Measurements from ENCODE around the gene SCRN2. TPM values are rescaled to one million over a fixed set of nuclear protein-coding genes. Genes with fewer than 3 reads are reported as not detected.

Gene SCRN2
- total RNA-seq, 1 experiment from 2014 or later: 50.8 TPM

DNA sequence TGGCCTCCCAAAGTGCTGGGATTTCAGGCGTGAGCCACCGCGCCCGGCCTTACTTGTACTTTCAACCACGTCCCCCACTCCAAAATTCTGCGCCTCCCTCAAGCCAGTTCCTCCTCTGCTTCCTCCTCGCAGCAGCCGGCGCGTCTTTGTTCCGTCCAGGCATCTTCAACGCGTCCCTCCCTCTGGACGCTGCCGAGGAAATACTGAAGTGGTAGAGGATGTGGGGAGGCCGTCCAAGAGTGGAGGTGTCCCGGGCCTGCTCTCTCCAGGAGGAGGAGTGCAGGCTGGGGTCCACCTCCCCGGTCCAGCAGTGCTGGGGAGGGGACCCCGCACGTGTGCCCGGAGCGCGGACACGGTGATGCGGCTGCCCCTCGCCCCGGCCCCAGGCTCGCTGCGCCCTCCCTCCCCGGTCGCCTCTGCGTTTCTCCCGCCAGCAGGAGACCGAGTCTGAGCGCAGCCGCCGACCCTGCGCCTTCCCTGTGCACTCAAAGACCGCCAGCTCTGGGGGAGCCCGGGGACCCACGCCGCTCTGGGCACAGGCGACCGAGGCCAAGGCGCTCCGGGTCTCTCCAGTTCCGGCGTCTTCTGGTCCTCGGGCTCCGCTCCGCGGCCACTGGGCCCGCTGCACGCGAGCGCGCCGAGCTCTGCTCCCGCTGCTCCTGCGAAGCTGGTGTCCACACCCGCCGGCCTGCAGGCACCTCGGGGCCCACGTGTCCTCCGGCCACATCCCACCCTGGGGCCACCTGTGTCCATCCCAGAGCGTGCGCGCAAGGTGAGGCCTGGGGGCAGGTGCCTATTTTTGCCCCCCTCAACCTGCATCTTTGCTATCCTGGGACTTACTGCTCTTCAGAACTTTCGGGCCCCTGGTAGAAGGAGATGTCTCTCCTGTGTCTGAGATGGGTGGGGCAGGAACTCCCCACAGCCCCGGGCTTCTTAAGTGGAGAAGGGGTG, 51.2 kb downstream of the SCRN2 start:
- POLR2A ChIA-PET: interaction anchor here (0.6 to 0.8 kb wide), 3 partner anchors 12 to 1519 kb away, joined by 3 to 12 read pairs (median 4); no protein-coding TSS in a partner anchor
- H3K36me3 Mint-ChIP-seq: no peaks in the 10 kb centered on the region
- peak overlapping the region; percentile 82 for H3K4me3 Mint-ChIP-seq
- peaks cover 87% of the 10 kb centered on the region for H3K27me3 Mint-ChIP-seq (ENCODE audit: low read depth)
- no peaks in the 10 kb centered on the region for H3K9me3 Mint-ChIP-seq
- DNase-seq (ENCODE audit: low spot score) (peak; percentile 73), ATAC-seq (peak; percentile 90)
- TF ChIP-seq, protein P1, sequence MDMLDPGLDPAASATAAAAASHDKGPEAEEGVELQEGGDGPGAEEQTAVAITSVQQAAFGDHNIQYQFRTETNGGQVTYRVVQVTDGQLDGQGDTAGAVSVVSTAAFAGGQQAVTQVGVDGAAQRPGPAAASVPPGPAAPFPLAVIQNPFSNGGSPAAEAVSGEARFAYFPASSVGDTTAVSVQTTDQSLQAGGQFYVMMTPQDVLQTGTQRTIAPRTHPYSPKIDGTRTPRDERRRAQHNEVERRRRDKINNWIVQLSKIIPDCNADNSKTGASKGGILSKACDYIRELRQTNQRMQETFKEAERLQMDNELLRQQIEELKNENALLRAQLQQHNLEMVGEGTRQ (CRISPR knock-in tag; IDR thresholded peaks at IDR 0.05): peak; percentile 63
- TF ChIP-seq, protein P2, sequence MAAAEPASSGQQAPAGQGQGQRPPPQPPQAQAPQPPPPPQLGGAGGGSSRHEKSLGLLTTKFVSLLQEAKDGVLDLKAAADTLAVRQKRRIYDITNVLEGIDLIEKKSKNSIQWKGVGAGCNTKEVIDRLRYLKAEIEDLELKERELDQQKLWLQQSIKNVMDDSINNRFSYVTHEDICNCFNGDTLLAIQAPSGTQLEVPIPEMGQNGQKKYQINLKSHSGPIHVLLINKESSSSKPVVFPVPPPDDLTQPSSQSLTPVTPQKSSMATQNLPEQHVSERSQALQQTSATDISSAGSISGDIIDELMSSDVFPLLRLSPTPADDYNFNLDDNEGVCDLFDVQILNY (CRISPR knock-in tag; IDR thresholded peaks at IDR 0.05): peak; percentile 43; the same call in 1 of the 2 replicates
- TF ChIP-seq NR3C1 (CRISPR knock-in tag; conservative IDR thresholded peaks at IDR 0.05; ENCODE audit: low read depth) (0 out of 2 replicates have a peak, but pooled peaks have one; percentile 53), TEAD1 (CRISPR knock-in tag; IDR thresholded peaks at IDR 0.05) (0 out of 2 replicates have a peak, but pooled peaks have one; percentile 6), RORB (CRISPR knock-in tag; IDR thresholded peaks at IDR 0.05) (no peak), ZNF423 (CRISPR knock-in tag; IDR thresholded peaks at IDR 0.05) (0 out of 2 replicates have a peak, but pooled peaks have one; percentile 26), TP53 (CRISPR knock-in tag; IDR thresholded peaks at IDR 0.05) (peak; percentile 83; the same call in 1 of the 2 replicates), IRF2 (CRISPR knock-in tag; IDR thresholded peaks at IDR 0.05; ENCODE audit: borderline replicate concordance, low read depth) (no peak), SOX15 (CRISPR knock-in tag; IDR thresholded peaks at IDR 0.05) (no peak), FOXP1 (CRISPR knock-in tag; IDR thresholded peaks at IDR 0.05; ENCODE audit: borderline replicate concordance) (peak; percentile 66; the same call in 1 of the 2 replicates), RELA (CRISPR knock-in tag; IDR thresholded peaks at IDR 0.05; ENCODE audit: borderline replicate concordance) (0 out of 2 replicates have a peak, but pooled peaks have one; percentile 70), ETV6 (CRISPR knock-in tag; IDR thresholded peaks at IDR 0.05) (peak; percentile 59; the same call in 1 of the 2 replicates), NFYB (CRISPR knock-in tag; conservative IDR thresholded peaks at IDR 0.05; ENCODE audit: low read depth) (no peak)
- TF ChIP-seq, protein P3, sequence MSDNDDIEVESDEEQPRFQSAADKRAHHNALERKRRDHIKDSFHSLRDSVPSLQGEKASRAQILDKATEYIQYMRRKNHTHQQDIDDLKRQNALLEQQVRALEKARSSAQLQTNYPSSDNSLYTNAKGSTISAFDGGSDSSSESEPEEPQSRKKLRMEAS (CRISPR knock-in tag; IDR thresholded peaks at IDR 0.05): peak; percentile 86
- TF ChIP-seq, protein P4, sequence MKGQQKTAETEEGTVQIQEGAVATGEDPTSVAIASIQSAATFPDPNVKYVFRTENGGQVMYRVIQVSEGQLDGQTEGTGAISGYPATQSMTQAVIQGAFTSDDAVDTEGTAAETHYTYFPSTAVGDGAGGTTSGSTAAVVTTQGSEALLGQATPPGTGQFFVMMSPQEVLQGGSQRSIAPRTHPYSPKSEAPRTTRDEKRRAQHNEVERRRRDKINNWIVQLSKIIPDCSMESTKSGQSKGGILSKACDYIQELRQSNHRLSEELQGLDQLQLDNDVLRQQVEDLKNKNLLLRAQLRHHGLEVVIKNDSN (CRISPR knock-in tag; IDR thresholded peaks at IDR 0.05): peak; percentile 65; the same call in 1 of the 2 replicates
- TF ChIP-seq, protein P5, sequence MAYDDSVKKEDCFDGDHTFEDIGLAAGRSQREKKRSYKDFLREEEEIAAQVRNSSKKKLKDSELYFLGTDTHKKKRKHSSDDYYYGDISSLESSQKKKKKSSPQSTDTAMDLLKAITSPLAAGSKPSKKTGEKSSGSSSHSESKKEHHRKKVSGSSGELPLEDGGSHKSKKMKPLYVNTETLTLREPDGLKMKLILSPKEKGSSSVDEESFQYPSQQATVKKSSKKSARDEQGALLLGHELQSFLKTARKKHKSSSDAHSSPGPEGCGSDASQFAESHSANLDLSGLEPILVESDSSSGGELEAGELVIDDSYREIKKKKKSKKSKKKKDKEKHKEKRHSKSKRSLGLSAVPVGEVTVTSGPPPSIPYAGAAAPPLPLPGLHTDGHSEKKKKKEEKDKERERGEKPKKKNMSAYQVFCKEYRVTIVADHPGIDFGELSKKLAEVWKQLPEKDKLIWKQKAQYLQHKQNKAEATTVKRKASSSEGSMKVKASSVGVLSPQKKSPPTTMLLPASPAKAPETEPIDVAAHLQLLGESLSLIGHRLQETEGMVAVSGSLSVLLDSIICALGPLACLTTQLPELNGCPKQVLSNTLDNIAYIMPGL (CRISPR knock-in tag; IDR thresholded peaks at IDR 0.05): peak; percentile 94
- TF ChIP-seq, protein P6, sequence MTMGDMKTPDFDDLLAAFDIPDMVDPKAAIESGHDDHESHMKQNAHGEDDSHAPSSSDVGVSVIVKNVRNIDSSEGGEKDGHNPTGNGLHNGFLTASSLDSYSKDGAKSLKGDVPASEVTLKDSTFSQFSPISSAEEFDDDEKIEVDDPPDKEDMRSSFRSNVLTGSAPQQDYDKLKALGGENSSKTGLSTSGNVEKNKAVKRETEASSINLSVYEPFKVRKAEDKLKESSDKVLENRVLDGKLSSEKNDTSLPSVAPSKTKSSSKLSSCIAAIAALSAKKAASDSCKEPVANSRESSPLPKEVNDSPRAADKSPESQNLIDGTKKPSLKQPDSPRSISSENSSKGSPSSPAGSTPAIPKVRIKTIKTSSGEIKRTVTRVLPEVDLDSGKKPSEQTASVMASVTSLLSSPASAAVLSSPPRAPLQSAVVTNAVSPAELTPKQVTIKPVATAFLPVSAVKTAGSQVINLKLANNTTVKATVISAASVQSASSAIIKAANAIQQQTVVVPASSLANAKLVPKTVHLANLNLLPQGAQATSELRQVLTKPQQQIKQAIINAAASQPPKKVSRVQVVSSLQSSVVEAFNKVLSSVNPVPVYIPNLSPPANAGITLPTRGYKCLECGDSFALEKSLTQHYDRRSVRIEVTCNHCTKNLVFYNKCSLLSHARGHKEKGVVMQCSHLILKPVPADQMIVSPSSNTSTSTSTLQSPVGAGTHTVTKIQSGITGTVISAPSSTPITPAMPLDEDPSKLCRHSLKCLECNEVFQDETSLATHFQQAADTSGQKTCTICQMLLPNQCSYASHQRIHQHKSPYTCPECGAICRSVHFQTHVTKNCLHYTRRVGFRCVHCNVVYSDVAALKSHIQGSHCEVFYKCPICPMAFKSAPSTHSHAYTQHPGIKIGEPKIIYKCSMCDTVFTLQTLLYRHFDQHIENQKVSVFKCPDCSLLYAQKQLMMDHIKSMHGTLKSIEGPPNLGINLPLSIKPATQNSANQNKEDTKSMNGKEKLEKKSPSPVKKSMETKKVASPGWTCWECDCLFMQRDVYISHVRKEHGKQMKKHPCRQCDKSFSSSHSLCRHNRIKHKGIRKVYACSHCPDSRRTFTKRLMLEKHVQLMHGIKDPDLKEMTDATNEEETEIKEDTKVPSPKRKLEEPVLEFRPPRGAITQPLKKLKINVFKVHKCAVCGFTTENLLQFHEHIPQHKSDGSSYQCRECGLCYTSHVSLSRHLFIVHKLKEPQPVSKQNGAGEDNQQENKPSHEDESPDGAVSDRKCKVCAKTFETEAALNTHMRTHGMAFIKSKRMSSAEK (CRISPR knock-in tag; IDR thresholded peaks at IDR 0.05; ENCODE audit: borderline replicate concordance): no peak
- TF ChIP-seq, protein P7, sequence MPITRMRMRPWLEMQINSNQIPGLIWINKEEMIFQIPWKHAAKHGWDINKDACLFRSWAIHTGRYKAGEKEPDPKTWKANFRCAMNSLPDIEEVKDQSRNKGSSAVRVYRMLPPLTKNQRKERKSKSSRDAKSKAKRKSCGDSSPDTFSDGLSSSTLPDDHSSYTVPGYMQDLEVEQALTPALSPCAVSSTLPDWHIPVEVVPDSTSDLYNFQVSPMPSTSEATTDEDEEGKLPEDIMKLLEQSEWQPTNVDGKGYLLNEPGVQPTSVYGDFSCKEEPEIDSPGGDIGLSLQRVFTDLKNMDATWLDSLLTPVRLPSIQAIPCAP (CRISPR knock-in tag; IDR thresholded peaks at IDR 0.05): peak; percentile 73; the same call in 1 of the 2 replicates
- TF ChIP-seq, protein P8, sequence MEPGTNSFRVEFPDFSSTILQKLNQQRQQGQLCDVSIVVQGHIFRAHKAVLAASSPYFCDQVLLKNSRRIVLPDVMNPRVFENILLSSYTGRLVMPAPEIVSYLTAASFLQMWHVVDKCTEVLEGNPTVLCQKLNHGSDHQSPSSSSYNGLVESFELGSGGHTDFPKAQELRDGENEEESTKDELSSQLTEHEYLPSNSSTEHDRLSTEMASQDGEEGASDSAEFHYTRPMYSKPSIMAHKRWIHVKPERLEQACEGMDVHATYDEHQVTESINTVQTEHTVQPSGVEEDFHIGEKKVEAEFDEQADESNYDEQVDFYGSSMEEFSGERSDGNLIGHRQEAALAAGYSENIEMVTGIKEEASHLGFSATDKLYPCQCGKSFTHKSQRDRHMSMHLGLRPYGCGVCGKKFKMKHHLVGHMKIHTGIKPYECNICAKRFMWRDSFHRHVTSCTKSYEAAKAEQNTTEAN (CRISPR knock-in tag; IDR thresholded peaks at IDR 0.05): 0 out of 2 replicates have a peak, but pooled peaks have one; percentile 49
- TF ChIP-seq, protein P9, sequence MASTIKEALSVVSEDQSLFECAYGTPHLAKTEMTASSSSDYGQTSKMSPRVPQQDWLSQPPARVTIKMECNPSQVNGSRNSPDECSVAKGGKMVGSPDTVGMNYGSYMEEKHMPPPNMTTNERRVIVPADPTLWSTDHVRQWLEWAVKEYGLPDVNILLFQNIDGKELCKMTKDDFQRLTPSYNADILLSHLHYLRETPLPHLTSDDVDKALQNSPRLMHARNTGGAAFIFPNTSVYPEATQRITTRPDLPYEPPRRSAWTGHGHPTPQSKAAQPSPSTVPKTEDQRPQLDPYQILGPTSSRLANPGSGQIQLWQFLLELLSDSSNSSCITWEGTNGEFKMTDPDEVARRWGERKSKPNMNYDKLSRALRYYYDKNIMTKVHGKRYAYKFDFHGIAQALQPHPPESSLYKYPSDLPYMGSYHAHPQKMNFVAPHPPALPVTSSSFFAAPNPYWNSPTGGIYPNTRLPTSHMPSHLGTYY (CRISPR knock-in tag; IDR thresholded peaks at IDR 0.05): 0 out of 2 replicates have a peak, but pooled peaks have one; percentile 53
- peaks cover 7% of the 10 kb centered on the region; the same call in 1 of the 2 replicates for H3K4me1 Mint-ChIP-seq
- CTCF ChIA-PET: interaction anchor here (0.6 to 1.6 kb wide), 21 partner anchors 8 to 181 kb away, joined by 3 to 8 read pairs (median 4); partner anchors contain the start of genes CDK5RAP3, LRRC46, MRPL10 and OSBPL7
- no peak overlapping the region for H3K27ac Mint-ChIP-seq
